Omental fat pad (tissue), 4 donors: ENCODE measurements around the gene PDE7B. TPM values are rescaled to one million over a fixed set of nuclear protein-coding genes. Genes with fewer than 3 reads are reported as not detected.
A peak's percentile ranks its signal among the peaks of the same experiment; 100 is the strongest.

Experiments
- ATAC-seq: fragments of 150-250 bp; one replicate; pipeline ENCODE4 v1.9.1; 2016; ENCODE audit warnings: mild to moderate bottlenecking, moderate library complexity; ENCODE audit not compliant: low FRiP score
- DNase-seq: peaks from one replicate; pipeline ENCODE4 v3.0.0-alpha.2; 2019; ENCODE audit warnings: low spot score
- total RNA-seq, 4 donors: library from RNA; depleted of rRNA; stranded (reverse); fragments of >200 nt; gene quantifications; one replicate each; pipeline ENCODE4 v1.1.0, GENCODE V29; 2016
- TF ChIP-seq, protein P1 (sequence below), 3 donors: fragments of 450-650 bp; IDR thresholded peaks; one replicate each; pipeline ENCODE4 v1.5.1; 2016 to 2017; ENCODE audit warnings: antibody characterized with exemption in 3 of 3, mild to moderate bottlenecking in 3 of 3, moderate library complexity in 2 of 3

PDE7B gene
- total RNA-seq, 4 donors from 2014 or later = 7.3 to 15.0 (median 12.1) TPM

DNA sequence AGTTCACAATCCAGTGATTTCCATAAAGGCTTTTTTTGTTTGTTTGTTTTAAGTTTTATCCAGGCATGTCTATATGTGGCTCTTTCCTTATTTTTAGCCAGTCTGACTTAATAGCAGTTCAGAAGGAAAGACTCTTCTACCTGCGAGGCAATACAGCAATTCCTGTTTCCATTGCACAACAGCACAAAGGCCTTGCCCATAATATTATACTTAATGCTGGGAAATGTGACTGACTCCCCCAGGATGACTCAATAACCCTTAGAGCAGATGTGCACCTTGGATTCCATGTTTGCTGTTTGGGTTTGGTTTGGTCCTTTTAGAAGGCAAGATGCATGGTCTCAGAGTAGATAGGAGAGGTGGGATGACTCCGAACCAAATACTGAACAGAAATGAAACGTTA lies 214.5 kb downstream of the PDE7B start:
- ATAC-seq (peak; percentile 88), DNase-seq (no peak)
- TF ChIP-seq, protein P1, sequence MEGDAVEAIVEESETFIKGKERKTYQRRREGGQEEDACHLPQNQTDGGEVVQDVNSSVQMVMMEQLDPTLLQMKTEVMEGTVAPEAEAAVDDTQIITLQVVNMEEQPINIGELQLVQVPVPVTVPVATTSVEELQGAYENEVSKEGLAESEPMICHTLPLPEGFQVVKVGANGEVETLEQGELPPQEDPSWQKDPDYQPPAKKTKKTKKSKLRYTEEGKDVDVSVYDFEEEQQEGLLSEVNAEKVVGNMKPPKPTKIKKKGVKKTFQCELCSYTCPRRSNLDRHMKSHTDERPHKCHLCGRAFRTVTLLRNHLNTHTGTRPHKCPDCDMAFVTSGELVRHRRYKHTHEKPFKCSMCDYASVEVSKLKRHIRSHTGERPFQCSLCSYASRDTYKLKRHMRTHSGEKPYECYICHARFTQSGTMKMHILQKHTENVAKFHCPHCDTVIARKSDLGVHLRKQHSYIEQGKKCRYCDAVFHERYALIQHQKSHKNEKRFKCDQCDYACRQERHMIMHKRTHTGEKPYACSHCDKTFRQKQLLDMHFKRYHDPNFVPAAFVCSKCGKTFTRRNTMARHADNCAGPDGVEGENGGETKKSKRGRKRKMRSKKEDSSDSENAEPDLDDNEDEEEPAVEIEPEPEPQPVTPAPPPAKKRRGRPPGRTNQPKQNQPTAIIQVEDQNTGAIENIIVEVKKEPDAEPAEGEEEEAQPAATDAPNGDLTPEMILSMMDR (IDR thresholded peaks at IDR 0.05) = no peak

DNA sequence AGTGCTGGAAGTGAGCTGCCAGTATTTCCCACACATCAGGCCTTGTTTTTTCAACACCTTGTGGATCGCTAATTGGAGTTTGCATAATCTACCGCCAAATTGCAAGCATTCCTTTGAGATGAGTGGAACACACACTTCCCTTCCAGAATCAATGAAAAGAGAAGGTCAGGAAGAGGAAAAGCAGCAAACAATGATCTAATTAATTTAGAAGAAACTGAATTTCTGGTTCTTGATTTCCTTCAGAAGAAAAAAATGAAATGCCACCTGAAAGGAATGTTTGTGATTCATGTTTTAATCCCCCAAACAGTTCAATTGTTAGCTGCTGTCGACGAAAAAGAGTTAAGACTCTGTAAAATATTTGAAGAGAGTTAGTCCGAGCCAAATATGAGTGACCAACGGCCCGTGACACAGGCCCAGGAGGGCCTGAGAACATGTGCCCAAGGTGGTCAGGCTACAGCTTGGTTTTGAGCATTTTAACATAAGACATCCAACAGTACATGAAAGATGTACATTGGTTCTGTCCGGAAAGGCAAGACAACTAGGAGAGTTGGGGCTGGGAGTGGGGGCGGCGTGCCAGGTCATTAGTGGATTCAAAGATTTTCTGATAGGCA lies 216.3 kb downstream of the PDE7B start:
- ATAC-seq (peak; percentile 63), DNase-seq (no peak)
- TF ChIP-seq, protein P1 (IDR thresholded peaks at IDR 0.05) = no peak

DNA sequence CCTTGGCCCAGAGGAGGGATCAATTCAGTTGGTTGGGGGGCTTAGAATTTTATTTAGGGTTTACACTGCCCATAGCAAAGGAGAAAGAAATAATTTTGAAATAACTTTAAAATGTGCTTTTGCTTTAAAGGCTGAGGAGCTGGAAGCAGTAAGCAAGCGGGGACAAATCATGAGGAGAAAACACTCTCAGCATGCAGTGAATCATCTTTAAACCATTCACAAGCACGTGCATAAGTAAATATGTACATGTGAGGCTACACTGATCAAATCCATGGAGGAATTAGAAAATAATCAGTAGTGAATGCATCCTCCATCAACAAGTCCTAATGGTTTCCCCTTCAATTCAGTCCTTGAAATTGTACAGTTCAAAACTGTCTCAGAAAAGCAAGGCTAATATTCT lies 217.6 kb downstream of the PDE7B start:
- TF ChIP-seq, protein P1 (IDR thresholded peaks at IDR 0.05) = no peak
- DNase-seq = no peak
- peak; percentile 41 for ATAC-seq

DNA sequence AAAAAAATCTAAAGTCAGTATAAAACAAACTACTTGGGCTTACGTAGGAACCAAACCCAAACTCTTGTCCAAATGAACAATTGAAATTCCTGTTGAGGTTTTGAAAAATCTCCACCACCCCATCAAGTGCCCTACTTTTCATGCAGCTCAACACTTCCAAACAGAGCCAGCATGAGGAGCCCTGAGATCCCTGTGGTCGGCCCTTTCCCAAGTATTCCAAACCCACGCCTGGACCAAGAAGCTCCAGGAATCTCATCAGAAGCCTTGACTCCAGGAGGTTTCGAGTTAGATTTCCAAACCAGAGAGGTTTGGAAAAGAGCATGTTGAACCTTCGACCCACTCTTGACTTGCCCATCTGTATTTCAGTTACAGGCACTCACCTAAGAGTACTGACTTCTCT lies 219.3 kb downstream of the PDE7B start:
- no peak for DNase-seq
- TF ChIP-seq, protein P1 (IDR thresholded peaks at IDR 0.05) = no peak
- no peak for ATAC-seq

DNA sequence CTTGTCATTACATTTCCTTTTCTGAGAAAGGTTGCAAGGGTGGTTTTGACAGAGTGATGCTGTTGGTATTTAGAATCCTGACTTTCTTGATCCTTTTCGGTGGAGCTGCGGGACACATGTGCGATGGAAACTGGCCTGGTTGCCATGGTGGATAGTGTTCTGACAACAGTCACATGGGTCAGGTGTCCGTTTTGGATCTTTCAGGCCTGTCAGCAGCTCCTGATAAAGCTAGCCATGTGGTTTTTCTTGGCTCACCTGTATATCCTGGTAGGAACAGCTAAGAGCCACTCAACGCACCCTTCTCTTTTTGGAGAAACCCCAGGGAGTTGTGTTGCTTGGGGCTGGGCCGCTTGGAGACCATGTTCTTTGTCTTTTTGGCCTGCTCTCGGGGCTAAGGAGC lies 221.2 kb downstream of the PDE7B start:
- ATAC-seq (no peak), DNase-seq (no peak)
- TF ChIP-seq, protein P1 (IDR thresholded peaks at IDR 0.05) = no peak

DNA sequence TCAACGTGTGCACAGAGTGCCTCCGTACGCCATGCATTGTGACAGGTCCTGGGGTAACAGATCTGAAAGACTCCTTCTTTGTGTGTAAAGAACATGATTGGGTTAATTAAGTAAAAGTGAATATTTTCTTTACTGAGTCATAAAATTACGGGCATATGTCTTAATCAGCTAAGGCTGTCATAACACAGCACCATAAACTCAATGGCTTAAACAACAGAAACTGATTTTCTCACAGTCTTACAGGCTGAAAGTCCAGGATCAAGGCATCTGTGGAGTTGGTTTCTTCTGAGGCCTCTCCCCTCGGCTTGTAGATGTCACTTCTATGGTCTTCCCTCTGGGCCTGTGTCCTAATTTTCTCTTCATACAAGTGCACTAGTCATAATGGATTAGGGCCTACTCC lies 221.7 kb downstream of the PDE7B start:
- TF ChIP-seq, protein P1 (IDR thresholded peaks at IDR 0.05) = no peak
- ATAC-seq (no peak), DNase-seq (no peak)

DNA sequence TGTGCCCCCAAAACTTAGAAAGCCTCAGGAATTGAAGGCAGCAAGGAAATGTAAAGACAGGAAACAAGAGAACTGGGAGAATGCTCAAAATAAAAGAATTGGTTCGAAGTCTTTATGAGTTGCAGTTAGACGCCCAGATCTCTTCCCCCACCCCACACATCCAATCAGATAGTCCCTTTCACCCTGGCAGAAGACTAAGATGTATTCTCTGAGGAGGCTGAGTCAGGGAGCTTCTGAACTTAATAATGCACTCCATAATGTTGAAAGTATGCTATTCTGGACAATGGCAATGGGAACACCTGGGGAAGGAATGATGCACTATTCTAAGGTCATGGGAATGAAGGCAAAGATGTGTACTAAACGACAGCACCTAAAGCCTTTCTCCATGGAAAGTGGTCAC lies 225.0 kb downstream of the PDE7B start:
- ATAC-seq (no peak), DNase-seq (no peak)
- TF ChIP-seq, protein P1 (IDR thresholded peaks at IDR 0.05) = no peak
